NCI-H2029 treated with DMSO at 0.1 percent for 48 hours (cell line): ENCODE measurements around the gene SASS6.

Experiments
- DNase-seq: peaks from one replicate; lab custom pipeline; 2025; lab: John Stamatoyannopoulos, UW

SASS6 gene

GRCh38 chr1:100109554-100110066, 23.1 kb downstream of the SASS6 start:
- DNase-seq: no peak

DNA sequence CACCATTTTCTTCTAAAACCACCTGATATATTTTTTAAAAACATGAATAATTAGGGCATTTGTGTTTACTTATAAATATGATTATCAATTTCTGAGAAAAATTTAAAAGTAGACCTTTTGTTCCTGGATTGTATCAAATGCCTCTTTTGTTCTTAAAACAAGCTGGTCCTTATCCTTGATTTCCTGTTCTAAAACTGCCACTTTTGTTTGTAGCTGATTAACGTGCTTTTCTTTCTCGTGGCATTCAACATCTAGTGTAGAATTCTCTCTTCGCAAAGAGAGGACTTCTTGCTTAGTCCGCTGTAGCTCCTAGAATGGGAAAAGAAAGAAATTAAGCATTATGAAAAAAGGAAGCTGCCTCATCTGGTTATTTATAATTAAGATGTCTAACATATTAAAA, 25.0 kb downstream of the SASS6 start:
- no peak for DNase-seq

DNA sequence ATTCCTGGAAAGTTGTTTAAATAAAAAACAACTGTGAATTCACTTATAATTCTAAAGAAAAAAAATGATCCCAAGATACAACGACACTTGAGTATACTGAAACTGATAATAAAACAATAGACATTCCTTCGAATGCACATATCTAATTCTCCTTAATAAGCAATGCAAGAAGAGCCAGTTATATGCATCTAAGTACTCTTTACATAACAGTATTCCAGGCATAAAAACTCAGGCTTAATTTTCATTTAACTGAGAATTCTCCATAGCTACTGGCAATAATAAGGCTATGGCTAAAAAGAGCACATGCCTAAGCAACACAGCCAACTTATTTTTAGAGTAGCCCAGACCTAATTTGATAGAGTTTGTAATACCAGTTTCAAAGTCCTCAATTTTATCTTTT, 31.2 kb downstream of the SASS6 start:
- no peak for DNase-seq

DNA sequence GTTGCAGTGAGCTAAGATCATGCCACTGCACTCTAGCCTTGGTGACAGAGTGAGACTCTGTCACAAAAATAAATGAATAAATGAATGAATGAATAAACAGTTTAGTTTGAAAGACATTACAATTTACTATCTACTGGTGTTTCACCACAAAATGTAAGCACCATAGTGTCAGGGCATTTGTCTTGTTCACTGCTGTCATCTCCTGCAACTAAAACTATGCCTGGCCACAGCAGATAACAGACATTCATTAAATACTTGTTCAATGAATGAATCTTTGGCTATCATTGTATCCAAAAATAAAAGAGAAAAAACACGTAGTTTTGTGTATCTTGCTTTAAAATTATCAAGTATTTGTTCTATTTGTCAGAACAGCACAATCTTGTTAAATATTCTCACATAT, 32.5 kb downstream of the SASS6 start:
- no peak for DNase-seq

- no peak for DNase-seq
Observed at GRCh38 chr1:100090471-100090870, 42.3 kb downstream of the SASS6 start.

- DNase-seq: no peak
Observed at GRCh38 chr1:100089082-100089481, 43.6 kb downstream of the SASS6 start.

DNA sequence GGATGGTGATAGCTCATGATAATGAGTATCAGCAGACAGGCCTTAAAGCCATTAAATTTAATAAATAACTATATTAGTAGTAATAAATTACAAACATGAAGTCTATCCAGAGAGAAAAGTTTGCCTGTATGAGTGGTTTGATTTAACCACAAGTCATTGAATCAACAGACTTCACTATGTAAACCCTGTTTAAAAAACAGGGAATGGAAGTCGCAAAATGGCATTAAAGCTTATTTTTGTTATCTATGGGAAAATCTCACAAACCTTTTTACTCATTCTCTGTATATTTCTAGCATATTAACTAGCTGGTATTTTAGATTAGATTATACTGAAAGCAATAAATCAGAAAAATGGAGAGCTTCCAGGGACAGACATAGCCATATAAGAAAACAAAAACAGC, 45.3 kb downstream of the SASS6 start:
- DNase-seq: no peak

DNA sequence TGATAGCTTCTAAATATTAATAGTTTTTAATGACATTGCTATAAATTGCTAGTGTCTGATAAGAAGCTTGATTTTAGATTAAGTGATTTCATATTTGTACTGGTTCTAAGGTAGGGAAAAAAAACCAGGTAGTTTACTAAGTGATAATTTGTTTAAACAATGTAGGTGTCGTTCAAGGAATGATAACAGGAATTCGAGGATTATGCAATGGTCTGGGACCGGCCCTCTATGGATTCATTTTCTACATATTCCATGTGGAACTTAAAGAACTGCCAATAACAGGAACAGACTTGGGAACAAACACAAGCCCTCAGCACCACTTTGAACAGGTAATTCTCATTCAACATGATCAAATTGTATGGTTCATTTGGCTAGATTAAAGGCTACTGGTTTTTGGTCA, 52.4 kb downstream of the SASS6 start:
- no peak for DNase-seq

DNA sequence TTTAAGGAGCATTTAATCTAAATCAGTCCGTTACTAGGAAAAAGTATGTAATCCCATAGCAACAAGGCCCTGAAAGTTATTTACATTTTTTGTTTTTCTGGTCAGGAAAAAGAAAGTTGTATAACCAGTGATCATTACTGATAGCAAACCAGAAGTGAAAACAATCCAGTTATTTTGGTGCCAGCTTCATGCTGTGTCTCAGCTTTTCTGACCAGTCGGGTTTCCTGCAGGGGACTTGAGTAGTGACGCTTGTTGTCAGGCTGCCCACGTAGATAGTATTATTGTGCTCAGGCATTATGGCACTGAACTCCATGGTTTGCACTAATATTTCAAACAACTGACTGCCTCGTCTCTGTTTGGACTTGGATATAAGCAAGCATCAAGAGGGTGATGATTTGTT, 55.2 kb downstream of the SASS6 start:
- no peak for DNase-seq

DNA sequence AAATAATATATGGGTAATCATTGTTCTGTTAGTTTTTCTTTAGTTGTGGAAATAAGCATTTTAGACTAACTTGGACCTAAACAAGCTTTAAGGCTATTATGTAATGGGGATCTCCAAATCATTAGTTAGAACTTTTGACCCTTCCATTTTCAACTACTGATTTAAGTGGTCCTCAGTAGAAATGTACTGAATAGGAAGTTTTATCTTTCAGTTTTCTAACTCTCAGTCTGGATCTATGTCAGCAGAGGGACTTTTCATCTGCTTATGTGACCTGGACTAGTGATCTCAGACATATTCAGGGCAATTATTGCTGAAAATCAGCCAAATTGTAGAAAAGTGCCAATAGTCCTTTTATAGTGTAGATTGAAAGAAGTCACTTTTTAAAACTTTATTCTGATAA, 56.0 kb downstream of the SASS6 start:
- DNase-seq: no peak

DNA sequence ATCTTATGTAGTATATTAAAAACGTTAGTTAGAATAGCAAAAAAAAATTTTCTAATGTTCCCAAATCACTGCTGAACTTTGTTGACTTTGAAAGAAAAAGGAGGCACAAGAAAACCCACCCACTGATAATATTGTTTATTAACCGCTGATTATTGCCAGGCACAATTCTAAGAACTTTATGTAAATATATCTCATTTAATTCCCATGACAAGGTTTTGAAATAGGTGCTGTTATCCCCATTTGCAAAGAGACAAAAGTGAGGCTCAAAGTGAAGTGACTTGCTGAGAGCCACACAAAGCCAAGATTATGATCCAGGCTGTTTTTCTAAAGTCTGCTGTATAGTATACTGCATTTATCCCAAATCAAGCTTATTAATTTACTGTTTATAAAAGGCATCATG, 56.4 kb downstream of the SASS6 start:
- no peak for DNase-seq

DNA sequence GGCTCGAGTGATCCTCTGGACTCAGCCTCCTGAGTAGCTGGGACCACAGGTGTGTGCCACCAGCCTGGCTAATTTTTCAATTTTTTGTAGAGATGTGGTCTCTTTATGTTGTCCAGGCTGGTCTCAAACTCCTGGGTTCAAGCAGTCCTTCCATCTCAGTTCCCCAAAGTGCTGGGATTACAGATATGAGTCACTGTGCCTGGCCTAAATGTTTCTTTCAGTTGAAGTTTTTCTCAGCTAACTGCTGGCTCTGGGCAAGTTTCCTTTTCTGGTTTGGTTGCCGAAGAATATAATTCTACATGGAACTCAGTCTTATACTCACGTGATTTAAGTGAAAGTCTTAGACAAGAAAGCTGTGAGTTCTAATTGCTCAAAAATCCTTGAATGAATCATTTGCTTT, 57.0 kb downstream of the SASS6 start:
- no peak for DNase-seq

GRCh38 chr1:100074604-100075395, 57.9 kb downstream of the SASS6 start:
- DNase-seq: no peak

GRCh38 chr1:100073531-100073930, 59.2 kb downstream of the SASS6 start:
- no peak for DNase-seq

DNA sequence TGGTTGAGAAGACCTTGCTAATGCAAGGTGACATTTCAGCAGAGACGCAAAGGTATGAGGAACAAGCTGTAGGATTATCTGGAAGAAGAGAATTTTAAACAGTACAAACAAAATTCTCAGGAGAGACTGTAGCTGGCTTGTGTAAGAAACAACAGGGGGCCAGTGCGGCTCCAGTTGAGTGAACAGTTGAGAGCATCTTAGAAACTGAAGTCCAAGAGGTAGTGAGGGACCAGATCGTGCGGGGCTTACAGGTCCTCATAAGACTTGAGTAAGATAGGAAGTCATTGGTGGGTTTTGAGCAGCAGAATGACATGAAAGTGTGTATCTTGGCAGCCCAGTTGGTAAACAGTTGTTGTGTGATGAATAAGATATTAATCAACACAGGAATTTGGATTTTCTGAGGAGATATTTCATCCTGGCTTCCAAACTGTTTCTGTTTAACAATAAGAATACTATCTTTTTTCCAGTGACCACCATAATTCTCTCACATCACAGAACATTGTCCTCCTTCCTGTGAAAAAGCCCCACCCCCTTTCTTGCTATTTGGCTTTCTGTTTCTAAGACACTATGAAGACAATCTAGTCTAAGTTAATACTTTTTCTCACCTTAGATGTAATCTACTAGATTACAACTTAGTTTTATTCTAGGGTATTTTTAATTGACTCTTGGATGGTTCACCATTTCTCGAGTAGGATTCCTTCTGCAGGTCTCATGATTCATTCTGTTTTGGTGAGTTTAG, 62.4 kb downstream of the SASS6 start:
- no peak for DNase-seq

GRCh38 chr1:100065969-100066227, 66.8 kb downstream of the SASS6 start:
- DNase-seq: peak; percentile 32

DNA sequence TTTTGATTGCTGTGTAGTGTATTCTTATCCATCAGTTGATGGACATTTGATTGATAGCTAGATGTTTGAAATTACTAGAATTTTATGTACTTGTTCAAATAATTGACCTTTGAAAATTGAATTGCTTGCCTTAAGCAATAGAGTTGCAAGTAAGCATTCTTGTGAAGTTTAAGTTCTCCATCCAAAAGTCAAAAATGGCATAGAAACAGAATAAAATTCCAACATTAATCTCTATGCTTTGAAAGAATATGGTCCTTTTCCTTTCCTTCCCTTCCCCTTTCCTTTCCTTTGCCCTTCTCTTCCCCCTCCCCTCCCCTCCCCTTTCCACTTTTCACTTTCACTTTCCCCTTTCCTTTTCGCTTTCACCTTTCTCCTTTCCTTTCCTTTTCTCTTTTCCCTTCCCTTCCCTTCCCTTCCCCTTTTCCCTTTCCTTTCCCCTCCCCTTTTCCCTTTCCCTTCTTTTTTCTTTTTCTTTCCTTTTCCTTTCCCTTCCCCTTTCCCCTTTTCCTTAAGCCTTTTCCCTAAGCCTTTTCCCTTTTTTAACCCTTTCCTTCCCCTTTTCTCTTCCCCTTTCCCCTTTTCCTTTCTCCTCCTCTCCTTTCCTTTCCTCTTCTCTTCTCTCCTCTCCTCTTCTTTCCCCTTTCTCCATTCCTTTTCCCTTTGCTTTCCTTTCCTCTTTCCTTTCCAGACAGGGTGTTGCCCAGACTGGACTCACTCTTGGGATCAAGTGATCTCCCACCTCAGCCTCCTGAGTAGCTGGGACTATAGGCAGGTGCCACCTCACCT, 67.4 kb downstream of the SASS6 start:
- DNase-seq: peak; percentile 27

DNA sequence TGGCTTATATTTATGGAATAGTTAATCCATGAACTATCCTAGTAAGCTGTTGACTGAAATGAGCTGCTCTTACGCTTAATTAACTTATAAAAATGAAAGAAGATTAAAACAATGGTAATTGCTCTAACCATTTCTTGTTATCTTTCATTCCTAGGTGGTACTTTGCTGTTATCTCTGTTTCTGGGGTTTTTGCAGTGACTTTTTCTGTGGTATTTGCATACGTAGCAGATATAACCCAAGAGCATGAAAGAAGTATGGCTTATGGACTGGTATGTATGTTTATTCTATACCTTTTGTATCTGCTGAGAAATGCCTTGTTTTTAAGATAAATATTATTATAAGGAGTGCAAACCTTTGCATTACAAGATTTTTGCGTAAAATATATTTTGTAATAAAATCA, 71.0 kb downstream of the SASS6 start:
- no peak for DNase-seq

DNA sequence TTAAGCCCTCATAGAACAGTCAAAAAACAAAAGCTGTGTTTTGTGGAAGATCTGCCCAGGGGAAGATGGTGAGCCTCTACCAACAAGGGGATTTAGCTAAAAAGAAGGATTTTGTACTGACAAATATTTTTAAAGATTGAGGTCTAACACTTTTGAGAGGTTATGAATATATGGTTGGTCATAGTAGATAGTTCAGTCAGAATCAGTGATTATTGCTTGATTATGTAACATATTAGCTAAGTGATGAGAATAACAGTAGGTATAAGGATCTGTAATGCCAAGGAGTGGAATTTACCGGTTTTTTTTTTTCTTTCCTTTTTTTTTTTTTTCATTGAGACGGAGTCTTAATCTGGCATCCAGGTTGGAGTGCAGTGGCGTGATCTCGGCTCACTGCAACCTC, 79.0 kb downstream of the SASS6 start:
- no peak for DNase-seq

DNA sequence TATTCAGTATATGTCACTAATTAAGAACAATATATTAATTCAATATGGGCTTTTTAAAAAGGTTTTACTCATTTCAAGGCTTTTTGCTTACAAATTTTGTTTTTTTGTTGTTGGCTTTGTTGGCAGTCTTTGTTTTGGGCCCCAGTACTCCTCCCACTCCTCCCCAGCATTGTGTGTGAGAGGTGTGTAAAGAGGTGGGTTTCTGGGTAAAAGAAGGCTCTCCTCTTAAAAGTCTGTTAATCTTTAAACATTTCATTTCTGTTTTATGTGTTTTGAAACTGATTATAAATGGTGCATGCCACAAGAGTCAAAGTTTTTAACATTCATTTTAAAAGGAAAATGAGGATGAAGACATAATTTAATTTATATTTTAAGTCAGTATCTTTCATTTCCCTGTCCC, 79.6 kb downstream of the SASS6 start:
- DNase-seq: no peak

- no peak for DNase-seq
Observed at GRCh38 chr1:100051893-100052292, 80.8 kb downstream of the SASS6 start.

GRCh38 chr1:100051401-100051800, 81.3 kb downstream of the SASS6 start:
- DNase-seq: no peak

DNA sequence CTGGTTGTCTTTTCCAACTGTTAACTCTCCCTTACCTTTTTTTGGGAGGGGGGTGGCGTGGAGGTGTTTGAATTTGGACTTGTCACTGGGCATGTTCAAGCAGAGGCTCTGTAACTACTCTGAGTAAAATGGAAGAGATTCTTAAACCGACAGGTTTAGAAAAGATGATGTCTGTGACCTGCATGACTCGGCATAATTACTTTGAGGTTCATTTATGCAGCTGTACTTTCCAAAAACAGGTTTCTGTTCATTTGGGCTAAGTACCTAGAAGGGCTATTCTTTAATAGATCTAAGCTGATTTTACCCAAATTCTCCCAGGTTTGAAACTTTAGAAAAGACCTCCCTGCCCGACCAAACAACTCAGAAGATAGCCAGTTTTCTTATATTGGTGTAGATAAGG, 82.6 kb downstream of the SASS6 start:
- DNase-seq: no peak
